ENCODE data around the gene RUNX3.
"Not testable (repeated sequence)": the region's sequence is repeated elsewhere in the genome, so short reads cannot be mapped to it uniquely, and the experiment has no call there.

Gene RUNX3

DNA sequence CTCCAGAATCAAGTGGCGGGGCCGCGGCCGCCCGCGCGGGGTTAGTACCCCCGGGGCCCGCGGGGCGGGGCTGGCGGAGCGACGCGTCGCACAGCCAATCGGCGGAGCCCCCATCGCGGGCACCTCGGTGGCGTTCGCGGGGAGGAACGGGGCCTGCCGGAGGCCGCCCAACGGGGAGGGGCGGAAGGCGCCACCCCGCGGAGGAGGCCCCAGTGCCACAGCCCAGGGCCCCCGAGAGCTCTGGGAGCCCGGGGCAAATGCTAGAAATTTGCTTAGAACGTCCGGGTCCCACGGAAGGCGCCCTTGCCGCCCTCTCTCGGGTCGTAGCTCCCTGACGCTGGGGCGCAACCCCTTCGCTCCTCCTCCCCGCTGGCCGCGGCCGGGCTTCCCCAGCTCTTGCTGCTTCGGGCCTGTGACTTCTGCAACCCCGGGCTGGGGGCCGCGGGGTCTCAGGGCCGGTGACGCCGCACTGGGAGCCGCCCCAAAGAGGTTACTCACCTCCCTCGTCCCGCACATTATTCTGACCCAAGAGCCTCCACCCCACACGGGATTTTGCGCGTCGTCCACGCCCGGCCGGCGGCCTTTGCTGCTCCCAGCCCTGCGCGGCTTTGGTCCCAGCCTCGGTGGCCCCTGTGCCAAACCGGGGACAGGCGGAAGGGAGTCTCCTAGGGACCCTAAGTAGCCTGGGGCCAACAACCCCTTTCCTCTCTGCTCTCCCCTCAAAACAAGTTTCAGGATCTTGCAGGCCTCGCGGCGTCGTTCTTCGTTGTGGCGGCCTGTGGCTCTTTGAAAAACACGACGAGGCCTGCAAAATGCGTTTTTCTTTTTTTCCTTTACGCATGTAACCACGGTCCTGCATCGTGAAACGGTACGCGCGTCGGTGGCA lies at the start of gene RUNX3:
Gene RUNX3 (minus strand): TSS at position 17 of the 886 bp plus-strand sequence. CDS start 408 bp downstream, outside the sequence.
- peak; percentile 87 for DNase-seq (ENCODE audit: low read depth)

DNA sequence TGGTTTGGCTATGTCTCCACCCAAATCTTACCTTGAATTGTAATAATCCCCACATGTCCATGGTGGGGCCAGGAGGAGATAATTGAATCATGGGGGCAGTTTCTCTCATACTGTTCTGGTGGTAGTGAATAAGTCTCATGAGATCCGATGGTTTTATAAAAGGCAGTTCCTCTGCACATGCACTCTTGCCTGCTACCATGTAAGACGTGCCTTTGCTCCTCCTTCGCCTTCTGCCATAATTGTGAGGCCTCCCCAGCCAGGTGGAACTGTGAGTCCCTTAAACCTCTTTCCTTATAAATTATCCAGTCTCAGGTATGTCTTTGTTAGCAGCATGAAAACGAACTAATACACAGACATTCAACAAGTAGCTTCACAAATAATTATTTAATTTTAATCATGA lies 49.2 kb upstream of the RUNX3 start:
- DNase-seq (ENCODE audit: low read depth), result not testable (repeated sequence)

GRCh38 chr1:24978383-24979032 lies 48.4 kb upstream of the RUNX3 start:
- no peak for DNase-seq (ENCODE audit: low read depth)

- no peak for DNase-seq (ENCODE audit: low read depth)
These were observed 45.3 kb upstream of the RUNX3 start for GRCh38 chr1:24975391-24975790.

GRCh38 chr1:24973315-24973714 lies 43.2 kb upstream of the RUNX3 start:
- DNase-seq (ENCODE audit: low read depth), result no peak

- DNase-seq (ENCODE audit: low read depth), result no peak
These were observed 42.8 kb upstream of the RUNX3 start for GRCh38 chr1:24972915-24973242.

DNA sequence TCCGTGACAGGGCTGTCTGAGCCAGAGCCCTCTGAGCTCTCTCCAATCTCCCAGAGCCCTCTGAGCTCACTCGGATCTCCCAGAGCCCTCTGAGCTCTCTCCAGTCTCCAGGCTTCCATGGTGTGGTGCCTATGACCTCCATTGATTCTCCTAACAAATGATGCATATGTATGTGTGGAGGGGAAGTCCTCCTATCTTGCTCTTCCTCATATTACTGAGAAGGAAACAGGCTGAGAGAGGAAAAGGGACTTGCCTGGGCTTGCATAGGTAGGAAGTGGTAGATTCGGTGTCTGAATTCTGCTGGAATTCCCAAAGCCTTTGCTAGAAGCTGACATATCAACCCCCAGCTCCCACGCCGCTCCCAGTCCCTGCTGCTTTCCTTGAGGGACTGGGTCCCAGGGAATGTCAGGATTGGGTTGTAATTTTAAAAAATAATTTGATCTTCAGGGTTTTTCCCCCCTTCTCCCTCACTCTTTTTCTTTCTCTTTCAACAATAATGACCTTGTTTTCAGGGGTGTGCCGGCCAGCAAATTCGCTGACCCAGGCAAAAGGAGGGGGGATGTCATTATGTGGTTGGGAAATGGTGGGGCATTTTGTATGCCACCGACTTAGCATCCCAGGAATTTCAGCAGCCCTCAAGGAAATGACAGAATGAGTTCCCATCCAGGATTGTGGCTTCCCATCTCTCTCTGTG lies 42.3 kb upstream of the RUNX3 start:
- DNase-seq (ENCODE audit: low read depth), result no peak

GRCh38 chr1:24970926-24971875 lies 41.1 kb upstream of the RUNX3 start:
- no peak for DNase-seq (ENCODE audit: low read depth)

- DNase-seq (ENCODE audit: low read depth), result no peak
These were observed 40.3 kb upstream of the RUNX3 start for GRCh38 chr1:24970399-24970753.

DNA sequence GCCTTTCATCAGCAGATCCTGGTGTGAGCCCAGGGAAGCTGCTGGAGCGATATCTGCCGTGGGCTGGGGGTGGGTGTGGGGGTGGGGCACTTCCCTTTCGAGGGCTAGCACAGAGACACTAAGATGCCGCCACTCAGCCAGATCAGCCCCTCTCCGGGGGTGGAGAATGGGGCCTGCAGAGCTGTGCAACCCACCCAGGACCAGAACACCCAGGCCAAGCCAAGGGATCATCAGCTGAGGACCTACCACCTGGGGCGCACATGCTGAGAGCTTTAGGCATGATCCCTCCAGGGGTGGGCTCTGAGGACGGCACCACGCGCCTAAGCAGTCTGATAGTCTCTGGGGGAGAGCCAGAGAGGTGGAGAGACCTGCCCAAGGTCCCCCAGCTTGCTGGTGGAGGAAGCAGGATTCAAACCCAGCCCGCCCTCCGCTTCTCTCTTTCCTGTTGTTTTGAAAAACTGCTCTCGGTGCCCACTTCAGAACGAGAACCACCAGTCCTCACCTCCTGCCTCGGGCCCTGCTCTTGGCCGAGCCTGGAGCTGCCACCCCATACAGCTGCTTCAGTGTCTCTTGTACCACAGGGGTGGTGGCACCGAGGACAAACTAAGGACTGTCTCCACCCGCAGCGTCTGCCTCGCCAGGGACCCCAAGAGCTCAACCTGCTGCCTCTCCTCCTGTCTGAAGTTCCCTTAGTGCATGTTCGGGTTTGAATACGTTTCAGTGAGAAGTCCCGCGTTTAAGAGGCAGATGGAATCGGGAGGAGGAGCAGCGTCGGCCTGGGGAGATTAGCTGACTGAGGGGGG lies 39.7 kb upstream of the RUNX3 start:
- DNase-seq (ENCODE audit: low read depth), result no peak

GRCh38 chr1:24968941-24969585 lies 39.0 kb upstream of the RUNX3 start:
- no peak for DNase-seq (ENCODE audit: low read depth)

GRCh38 chr1:24967962-24968361 lies 37.9 kb upstream of the RUNX3 start:
- no peak for DNase-seq (ENCODE audit: low read depth)

- no peak for DNase-seq (ENCODE audit: low read depth)
These were observed 37.5 kb upstream of the RUNX3 start for GRCh38 chr1:24967555-24967954.

GRCh38 chr1:24966724-24967346 lies 36.8 kb upstream of the RUNX3 start:
- peak; percentile 70 for DNase-seq (ENCODE audit: low read depth)

DNA sequence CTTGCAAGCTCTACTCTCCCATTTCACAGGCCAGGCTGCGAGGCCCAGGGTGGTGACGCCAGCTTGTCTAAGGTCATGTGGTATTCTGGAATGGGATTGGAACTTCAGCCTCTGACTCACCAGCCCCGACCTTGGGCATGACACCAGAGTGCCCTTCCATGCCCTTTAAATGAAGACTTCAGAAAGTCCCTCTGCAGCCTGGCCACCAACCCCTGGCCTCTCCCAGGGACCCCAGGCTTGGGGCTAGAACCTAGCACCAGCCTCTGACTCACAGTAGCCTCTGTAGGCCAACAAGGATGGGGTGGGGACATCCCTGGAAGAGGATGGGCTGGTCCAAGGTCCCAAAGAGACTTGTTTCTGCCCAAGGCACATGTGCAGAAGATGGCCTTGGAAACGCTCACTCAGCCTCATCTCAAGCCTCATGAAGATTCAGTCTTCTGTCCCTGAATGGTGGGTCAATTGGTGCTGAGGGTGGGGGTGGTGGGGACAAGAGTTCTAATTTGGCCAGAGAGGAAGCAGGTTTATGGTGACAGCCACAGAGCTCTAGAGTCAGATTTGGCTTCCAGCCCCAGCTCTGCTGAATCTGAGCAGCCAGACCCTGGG lies 36.1 kb upstream of the RUNX3 start:
- no peak for DNase-seq (ENCODE audit: low read depth)

- no peak for DNase-seq (ENCODE audit: low read depth)
These were observed 35.5 kb upstream of the RUNX3 start for GRCh38 chr1:24965571-24965930.

GRCh38 chr1:24964811-24965570 lies 34.9 kb upstream of the RUNX3 start:
- DNase-seq (ENCODE audit: low read depth), result peak; percentile 89

DNA sequence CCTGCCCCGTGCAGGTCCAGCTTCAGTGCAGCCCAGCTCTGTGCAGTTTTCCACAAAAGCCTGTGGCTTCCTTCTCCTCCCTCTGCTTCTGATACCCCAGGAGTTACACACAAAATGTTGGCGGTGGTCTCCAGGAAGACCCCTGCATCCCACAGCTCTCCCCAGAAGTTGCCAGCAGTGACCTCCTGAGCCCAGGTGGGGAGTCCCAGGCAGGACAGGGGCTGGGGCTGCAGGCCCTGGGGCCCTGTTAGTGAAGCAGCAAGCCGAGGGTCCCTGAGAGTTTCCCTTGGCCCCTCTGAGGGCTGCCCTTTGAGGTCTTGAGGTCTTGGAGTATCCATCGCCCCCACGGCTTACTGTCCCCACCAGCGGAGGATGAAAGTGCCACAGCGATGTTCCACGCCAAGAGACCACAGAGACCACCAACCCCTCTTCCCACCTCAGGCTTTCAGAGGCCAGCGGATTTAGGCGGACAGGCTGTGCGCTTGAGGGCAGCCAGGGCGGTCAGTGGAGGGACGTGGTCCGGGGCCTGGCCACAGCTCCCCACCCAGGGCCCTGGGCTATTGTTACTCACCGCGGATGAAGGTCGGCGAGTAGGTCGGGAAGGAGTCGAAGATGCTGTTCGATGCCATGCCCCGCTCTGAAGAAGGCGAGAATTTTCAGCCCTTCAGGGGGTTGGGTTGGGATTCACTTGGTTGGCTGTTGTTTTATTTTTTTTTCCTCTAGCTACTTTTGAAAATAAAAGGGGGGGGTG lies 34.0 kb upstream of the RUNX3 start:
- no peak for DNase-seq (ENCODE audit: low read depth)

Data from activated T-cell treated with anti-CD3 and anti-CD28 coated beads for 24 hours (primary cell).